Activated naive CD4-positive, alpha-beta T cell treated with anti-CD3 and anti-CD28 coated beads, Interleukin-2, amount 50 U/mL, for 24 hours (primary cell): ENCODE results near the gene NACC1.
A peak's percentile ranks its signal among the peaks of the same experiment; 100 is the strongest.

ENCODE experiments used
- H3K27ac Mint-ChIP-seq: one replicate; pipeline ENCODE4 v1.8.0; 2021; ENCODE audit warnings: mild to moderate bottlenecking, mixed read lengths
- H3K27me3 Mint-ChIP-seq: one replicate; pipeline ENCODE4 v1.8.0; 2021; ENCODE audit warnings: mixed read lengths
- H3K36me3 Mint-ChIP-seq: one replicate; pipeline ENCODE4 v1.8.0; 2021; ENCODE audit warnings: mixed read lengths
- H3K4me1 Mint-ChIP-seq: one replicate; pipeline ENCODE4 v1.8.0; 2021; ENCODE audit warnings: mixed read lengths
- H3K4me3 Mint-ChIP-seq: one replicate; pipeline ENCODE4 v1.8.0; 2021; ENCODE audit warnings: mild to moderate bottlenecking, mixed read lengths
- H3K9me3 Mint-ChIP-seq: one replicate; pipeline ENCODE4 v1.8.0; 2021; ENCODE audit warnings: mixed read lengths

NACC1 gene

GRCh38 chr19:13117772-13118423 is at the start of gene NACC1:
TSS of gene NACC1 (plus strand) at chr19:13118264. CDS start at chr19:13135208, 16,944 bp downstream.
- peak within 1 kb of the TSS; percentile 98 for H3K27ac Mint-ChIP-seq
- peaks cover 7% of the 10 kb centered on the region for H3K36me3 Mint-ChIP-seq
- peak within 1 kb of the TSS; percentile 90 for H3K4me3 Mint-ChIP-seq
- peaks cover 53% of the 10 kb centered on the region for H3K4me1 Mint-ChIP-seq
- no peaks in the 10 kb centered on the region for H3K27me3 Mint-ChIP-seq
- no peaks in the 10 kb centered on the region for H3K9me3 Mint-ChIP-seq

- Mint-ChIP-seq H3K4me1 (no peaks in the 10 kb centered on the region), H3K36me3 (no peaks in the 10 kb centered on the region), H3K4me3 (no peak overlapping the region), H3K9me3 (no peaks in the 10 kb centered on the region), H3K27me3 (no peaks in the 10 kb centered on the region), H3K27ac (no peak overlapping the region)
These were observed 48.4 kb upstream of the NACC1 start for GRCh38 chr19:13069415-13070359.

GRCh38 chr19:13070425-13071140 is 47.5 kb upstream of the NACC1 start:
- H3K4me3 Mint-ChIP-seq = no peak overlapping the region
- H3K4me1 Mint-ChIP-seq = no peaks in the 10 kb centered on the region
- no peaks in the 10 kb centered on the region for H3K9me3 Mint-ChIP-seq
- no peaks in the 10 kb centered on the region for H3K27me3 Mint-ChIP-seq
- H3K36me3 Mint-ChIP-seq = no peaks in the 10 kb centered on the region
- H3K27ac Mint-ChIP-seq = no peak overlapping the region

- H3K27me3 Mint-ChIP-seq = no peaks in the 10 kb centered on the region
- H3K9me3 Mint-ChIP-seq = no peaks in the 10 kb centered on the region
These were observed 46.4 kb upstream of the NACC1 start for GRCh38 chr19:13071444-13072187.

GRCh38 chr19:13072188-13072908 is 45.7 kb upstream of the NACC1 start:
- Mint-ChIP-seq H3K27ac (no peak overlapping the region), H3K27me3 (no peaks in the 10 kb centered on the region), H3K4me3 (no peak overlapping the region), H3K36me3 (no peaks in the 10 kb centered on the region), H3K9me3 (no peaks in the 10 kb centered on the region), H3K4me1 (no peaks in the 10 kb centered on the region)

More at GRCh38 chr19:13071444-13072187, 46.4 kb upstream of the NACC1 start:
- no peaks in the 10 kb centered on the region for H3K36me3 Mint-ChIP-seq
- no peak overlapping the region for H3K27ac Mint-ChIP-seq
- no peak overlapping the region for H3K4me3 Mint-ChIP-seq
- H3K4me1 Mint-ChIP-seq = no peaks in the 10 kb centered on the region

GRCh38 chr19:13073263-13073662 is 44.8 kb upstream of the NACC1 start:
- Mint-ChIP-seq H3K4me3 (no peak overlapping the region), H3K9me3 (no peaks in the 10 kb centered on the region), H3K4me1 (no peaks in the 10 kb centered on the region), H3K27me3 (no peaks in the 10 kb centered on the region), H3K36me3 (no peaks in the 10 kb centered on the region), H3K27ac (no peak overlapping the region)

GRCh38 chr19:13074378-13074777 is 43.7 kb upstream of the NACC1 start:
- Mint-ChIP-seq H3K4me3 (no peak overlapping the region), H3K27ac (no peak overlapping the region), H3K36me3 (no peaks in the 10 kb centered on the region), H3K4me1 (peaks cover 4% of the 10 kb centered on the region), H3K27me3 (no peaks in the 10 kb centered on the region), H3K9me3 (no peaks in the 10 kb centered on the region)

GRCh38 chr19:13076320-13076719 is 41.7 kb upstream of the NACC1 start:
- Mint-ChIP-seq H3K9me3 (no peaks in the 10 kb centered on the region), H3K36me3 (no peaks in the 10 kb centered on the region), H3K27me3 (no peaks in the 10 kb centered on the region), H3K4me3 (no peak overlapping the region), H3K27ac (no peak overlapping the region), H3K4me1 (peaks cover 4% of the 10 kb centered on the region)

- no peak overlapping the region for H3K27ac Mint-ChIP-seq
- H3K36me3 Mint-ChIP-seq = no peaks in the 10 kb centered on the region
- H3K9me3 Mint-ChIP-seq = no peaks in the 10 kb centered on the region
- no peaks in the 10 kb centered on the region for H3K27me3 Mint-ChIP-seq
- no peak overlapping the region for H3K4me3 Mint-ChIP-seq
- peaks cover 4% of the 10 kb centered on the region for H3K4me1 Mint-ChIP-seq
These were observed 41.3 kb upstream of the NACC1 start for GRCh38 chr19:13076787-13077186.

- no peak overlapping the region for H3K27ac Mint-ChIP-seq
- peaks cover 4% of the 10 kb centered on the region for H3K4me1 Mint-ChIP-seq
- no peaks in the 10 kb centered on the region for H3K27me3 Mint-ChIP-seq
- no peaks in the 10 kb centered on the region for H3K36me3 Mint-ChIP-seq
- H3K4me3 Mint-ChIP-seq = no peak overlapping the region
- no peaks in the 10 kb centered on the region for H3K9me3 Mint-ChIP-seq
These were observed 40.8 kb upstream of the NACC1 start for GRCh38 chr19:13077240-13077639.

GRCh38 chr19:13078381-13078780 is 39.7 kb upstream of the NACC1 start:
- Mint-ChIP-seq H3K36me3 (no peaks in the 10 kb centered on the region), H3K9me3 (no peaks in the 10 kb centered on the region), H3K4me3 (no peak overlapping the region), H3K27ac (no peak overlapping the region), H3K27me3 (no peaks in the 10 kb centered on the region), H3K4me1 (peaks cover 4% of the 10 kb centered on the region)

GRCh38 chr19:13078897-13079541 is 39.0 kb upstream of the NACC1 start:
- H3K36me3 Mint-ChIP-seq = no peaks in the 10 kb centered on the region
- H3K27ac Mint-ChIP-seq = no peak overlapping the region
- H3K27me3 Mint-ChIP-seq = no peaks in the 10 kb centered on the region
- H3K4me1 Mint-ChIP-seq = peaks cover 4% of the 10 kb centered on the region
- no peaks in the 10 kb centered on the region for H3K9me3 Mint-ChIP-seq
- no peak overlapping the region for H3K4me3 Mint-ChIP-seq

- no peaks in the 10 kb centered on the region for H3K9me3 Mint-ChIP-seq
- H3K36me3 Mint-ChIP-seq = no peaks in the 10 kb centered on the region
- H3K4me1 Mint-ChIP-seq = peaks cover 4% of the 10 kb centered on the region
- H3K27ac Mint-ChIP-seq = no peak overlapping the region
- no peak overlapping the region for H3K4me3 Mint-ChIP-seq
- H3K27me3 Mint-ChIP-seq = no peaks in the 10 kb centered on the region
These were observed 38.5 kb upstream of the NACC1 start for GRCh38 chr19:13079542-13079986.
